SHP77 treated with DMSO at 0.1 percent for 48 hours (cell line): ENCODE measurements around the gene OR2AT4.
"Not testable (repeated sequence)": the region's sequence is repeated elsewhere in the genome, so short reads cannot be mapped to it uniquely, and the experiment has no call there.

Experiments used
- DNase-seq: peaks from one replicate; lab custom pipeline; 2025; lab: John Stamatoyannopoulos, UW

Gene OR2AT4

GRCh38 chr11:75096456-75097172 is at the start of gene OR2AT4:
TSS of gene OR2AT4 (minus strand) at chr11:75096876.
- DNase-seq, result no peak

DNA sequence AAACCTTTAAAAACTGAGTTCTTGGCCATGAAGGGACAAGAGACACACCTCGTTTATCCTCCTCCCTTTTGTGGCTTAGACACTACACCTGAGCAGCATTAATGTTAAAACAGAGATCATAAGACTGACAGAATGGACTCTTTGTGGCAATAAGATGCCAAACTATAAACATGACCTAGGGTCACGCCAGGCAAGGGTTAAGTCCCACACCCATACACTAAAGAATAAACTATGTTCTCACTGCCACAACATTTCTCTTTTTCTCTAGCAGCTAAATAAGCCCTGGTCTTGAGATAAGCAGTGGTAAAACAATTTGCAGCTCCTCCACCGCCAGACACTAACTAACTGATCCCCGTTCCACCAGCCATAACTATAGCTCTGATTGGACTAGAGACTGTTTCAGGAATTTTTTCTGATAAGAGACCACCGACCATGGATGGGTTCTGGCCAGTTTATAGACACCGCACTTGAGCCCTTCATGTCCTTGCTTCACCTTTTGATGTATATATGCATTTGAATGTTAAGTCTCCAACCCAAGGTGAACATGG is 49.4 kb upstream of the OR2AT4 start:
- no peak for DNase-seq

- no peak for DNase-seq
These were observed 48.7 kb upstream of the OR2AT4 start for GRCh38 chr11:75145196-75145971.

- DNase-seq, result no peak
These were observed 48.0 kb upstream of the OR2AT4 start for GRCh38 chr11:75144716-75145014.

GRCh38 chr11:75143420-75143731 is 46.7 kb upstream of the OR2AT4 start:
- no peak for DNase-seq

DNA sequence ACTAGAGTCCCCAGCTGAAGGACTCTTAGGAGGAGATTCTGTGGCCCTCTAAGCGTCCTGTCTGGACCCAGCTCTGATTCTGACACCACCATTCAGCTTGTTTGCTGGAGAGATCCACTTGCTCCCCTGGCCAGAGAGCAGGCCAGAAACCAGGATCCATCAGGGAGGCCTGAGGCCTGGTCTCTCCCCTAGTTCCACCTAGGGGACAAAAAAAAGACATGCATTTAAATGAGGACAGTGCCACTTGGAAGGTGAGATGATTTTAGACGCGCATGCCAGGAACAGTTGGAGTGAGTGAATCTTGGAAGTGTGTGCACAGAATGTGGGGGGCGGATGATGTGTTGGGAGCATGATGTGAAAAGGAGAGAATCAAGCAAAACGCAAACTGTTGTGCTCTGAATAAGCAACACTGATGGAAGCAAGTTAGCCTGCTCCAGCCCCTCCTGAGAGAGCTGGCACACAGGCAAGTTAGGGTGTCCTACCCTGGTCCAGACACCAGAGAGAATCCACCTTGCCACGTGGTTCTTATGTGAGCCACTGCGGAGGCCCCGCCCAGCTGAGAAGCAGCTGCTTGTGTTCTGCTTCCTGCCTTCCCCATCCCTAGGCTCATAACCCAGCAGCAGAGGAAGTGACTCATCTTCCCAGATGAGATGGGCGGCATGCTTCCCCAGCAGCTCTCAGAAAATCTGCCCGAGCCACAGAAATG is 46.2 kb upstream of the OR2AT4 start:
- DNase-seq, result peak; percentile 88

DNA sequence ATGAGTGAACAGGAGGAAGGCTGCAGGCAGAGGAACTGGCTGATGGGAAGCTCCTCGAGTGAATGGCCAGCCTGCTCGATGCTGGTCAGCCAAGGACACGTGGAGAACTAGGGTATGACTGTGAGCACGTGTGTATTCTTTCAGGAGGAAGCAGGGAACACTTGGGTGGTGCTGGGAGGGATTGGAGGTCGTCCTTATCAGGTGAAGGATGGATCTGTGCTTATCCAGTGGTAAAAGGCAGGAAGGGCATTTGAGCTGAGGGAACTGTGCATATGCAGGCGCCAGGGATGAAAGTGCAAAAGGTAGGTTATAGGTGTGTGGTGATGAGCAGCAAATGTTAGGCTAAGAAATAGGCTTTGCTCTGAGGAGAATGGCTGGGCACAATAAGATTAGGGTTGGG is 44.5 kb upstream of the OR2AT4 start:
- no peak for DNase-seq

DNA sequence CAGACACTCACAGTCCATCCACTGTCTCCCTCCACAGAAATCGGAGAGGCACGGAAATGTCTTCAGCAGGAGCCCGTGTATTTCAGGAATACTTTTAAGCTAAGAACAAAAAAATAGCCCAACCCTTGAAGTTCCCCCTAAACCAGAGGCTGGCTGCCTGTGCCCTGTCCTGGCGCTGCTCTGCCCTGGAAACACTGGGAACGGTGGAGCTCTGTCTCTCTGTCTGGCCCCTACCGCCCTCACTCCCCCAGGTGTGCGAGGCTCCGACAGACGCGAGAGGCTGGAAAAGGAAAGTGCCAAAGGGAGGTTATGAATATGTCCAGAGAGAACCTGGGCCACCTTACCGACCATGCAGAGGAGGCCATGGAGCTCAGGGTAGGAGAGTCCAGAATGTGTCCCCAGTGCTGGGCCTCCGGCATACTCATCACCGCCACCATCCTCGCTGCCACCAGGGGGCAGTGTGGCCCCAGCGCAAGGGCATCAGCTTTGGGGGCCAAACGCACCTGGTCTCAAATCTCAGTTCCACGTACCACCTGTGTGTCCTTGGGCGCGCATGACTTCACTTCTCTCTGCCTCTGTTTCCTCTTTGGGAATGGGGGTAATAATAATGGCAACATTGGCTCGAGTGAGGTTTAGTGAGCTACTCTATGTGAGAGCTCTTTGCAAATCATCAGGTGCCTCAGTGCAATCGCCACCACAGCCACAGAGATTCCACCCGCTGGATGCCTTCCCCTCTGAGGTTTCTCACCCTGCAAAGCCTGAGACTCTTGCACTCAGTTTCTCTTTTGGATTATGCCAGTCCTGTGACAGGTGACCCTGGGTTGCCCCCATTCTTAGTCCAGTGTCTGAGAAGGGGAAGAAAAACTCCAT is 43.8 kb upstream of the OR2AT4 start:
- no peak for DNase-seq

GRCh38 chr11:75135651-75136050 is 39.0 kb upstream of the OR2AT4 start:
- no peak for DNase-seq

GRCh38 chr11:75135021-75135650 is 38.5 kb upstream of the OR2AT4 start:
- DNase-seq, result no peak

GRCh38 chr11:75133976-75134375 is 37.3 kb upstream of the OR2AT4 start:
- no peak for DNase-seq

DNA sequence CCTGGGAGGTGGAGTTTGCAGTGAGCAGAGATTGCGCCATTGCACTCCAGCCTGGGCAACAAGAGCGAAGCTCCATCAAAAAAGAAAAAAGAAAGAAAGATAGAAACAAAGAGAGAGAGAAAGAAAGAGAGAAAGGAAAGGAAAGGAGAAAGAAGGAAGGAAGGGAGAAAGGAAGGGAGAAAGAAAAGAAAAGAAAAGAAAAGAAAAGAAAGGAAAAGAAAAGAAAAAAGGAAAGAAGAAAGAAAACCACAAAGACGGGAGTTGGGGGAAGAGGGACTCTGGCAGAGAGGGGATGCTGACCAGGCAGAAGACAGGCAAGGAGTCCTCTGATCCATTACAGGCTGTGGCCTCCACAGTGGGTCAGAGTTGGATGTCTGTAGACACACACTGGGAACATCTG is 35.4 kb upstream of the OR2AT4 start:
- DNase-seq, result no peak

- DNase-seq, result no peak
These were observed 29.9 kb upstream of the OR2AT4 start for GRCh38 chr11:75126564-75126963.

- no peak for DNase-seq
These were observed 21.9 kb upstream of the OR2AT4 start for GRCh38 chr11:75118577-75118976.

DNA sequence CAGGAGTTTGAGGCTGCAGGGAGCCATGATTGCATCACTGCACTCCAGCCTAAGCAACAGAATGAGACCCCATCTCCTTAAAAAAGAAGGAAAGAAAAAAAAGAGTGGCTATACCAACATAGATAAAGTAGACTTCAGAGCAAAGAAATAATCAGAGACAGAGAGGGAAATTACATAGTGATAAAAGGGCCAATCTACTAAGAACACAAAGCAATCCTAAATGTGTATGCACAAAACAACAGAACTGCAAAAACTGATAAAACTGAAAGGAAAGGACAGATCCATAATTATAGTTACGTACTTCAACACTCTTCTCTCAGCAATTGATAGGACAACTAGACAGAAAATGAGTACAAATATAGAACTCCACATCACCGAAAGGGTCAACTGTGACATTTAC is 17.8 kb upstream of the OR2AT4 start:
- DNase-seq, result no peak

- no peak for DNase-seq
These were observed 16.4 kb upstream of the OR2AT4 start for GRCh38 chr11:75113030-75113429.

- no peak for DNase-seq
These were observed 15.5 kb upstream of the OR2AT4 start for GRCh38 chr11:75112200-75112599.

DNA sequence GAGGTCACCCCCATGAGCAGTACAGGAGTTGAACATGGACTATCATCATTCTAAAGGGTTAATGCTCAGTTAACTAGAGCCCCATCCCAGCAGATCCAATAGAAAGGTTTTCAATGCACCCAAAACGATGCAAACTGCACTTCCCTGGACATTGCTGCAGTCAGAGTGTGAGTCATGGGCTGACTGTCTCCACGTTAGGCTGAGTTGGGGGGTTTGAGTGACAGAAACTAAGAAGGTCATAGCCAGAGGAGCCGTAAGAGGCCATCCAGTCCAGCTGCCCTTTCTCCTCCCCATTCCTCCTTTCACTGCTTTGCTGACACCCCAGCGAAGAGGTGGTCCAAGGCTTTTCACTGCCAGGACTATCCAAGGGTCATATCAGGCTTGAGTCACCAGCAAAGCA is 10.5 kb upstream of the OR2AT4 start:
- no peak for DNase-seq

DNA sequence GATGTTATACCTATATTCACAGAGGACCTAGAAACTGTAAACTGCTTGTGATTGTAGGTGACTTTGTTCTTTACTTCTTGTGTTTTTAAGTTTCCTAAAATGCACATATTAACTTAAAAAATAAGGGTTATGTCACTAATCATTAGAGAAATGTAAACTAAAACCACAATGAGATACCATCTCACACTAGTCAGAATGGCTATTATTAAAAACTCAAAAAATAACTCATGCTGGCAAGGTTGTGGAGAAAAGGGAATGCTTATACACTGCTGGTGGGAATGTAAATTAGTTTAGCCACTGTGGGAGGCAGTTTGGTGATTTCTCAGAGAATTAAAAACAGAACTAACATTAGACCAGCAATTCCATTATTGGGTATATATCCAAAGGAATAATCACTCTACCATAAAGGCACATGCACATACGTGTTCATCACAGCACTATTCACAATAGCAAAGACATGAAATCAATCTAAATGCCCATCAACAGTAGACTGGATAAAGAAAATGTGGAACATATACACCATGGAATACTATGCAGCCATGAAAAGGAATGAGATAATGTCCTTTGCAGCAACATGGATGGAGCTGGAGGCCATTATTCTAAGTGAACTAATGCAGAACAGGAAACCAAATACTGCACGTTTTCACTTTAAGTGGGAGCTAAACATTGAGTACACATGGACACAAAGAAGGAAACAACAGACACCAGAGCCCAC is 9.4 kb upstream of the OR2AT4 start:
- DNase-seq, result not testable (repeated sequence)

GRCh38 chr11:75105462-75105925 is 8.8 kb upstream of the OR2AT4 start:
- peak; percentile 83 for DNase-seq
